ACHN (cell line): ENCODE results near the gene CHRNG.

ENCODE experiments used
- DNase-seq: peaks from one replicate; pipeline ENCODE4 v3.0.0-alpha.2; 2015
- in situ Hi-C: cut with HindIII; loops from 2 replicates; pipeline ENCODE4 v1.10.0; 2017; ENCODE audit warnings: low sequenced_read_pairs, low pct_ligation_motif_present, low pct_unique_long_range_greater_than_20kb

The CHRNG gene, protein sequence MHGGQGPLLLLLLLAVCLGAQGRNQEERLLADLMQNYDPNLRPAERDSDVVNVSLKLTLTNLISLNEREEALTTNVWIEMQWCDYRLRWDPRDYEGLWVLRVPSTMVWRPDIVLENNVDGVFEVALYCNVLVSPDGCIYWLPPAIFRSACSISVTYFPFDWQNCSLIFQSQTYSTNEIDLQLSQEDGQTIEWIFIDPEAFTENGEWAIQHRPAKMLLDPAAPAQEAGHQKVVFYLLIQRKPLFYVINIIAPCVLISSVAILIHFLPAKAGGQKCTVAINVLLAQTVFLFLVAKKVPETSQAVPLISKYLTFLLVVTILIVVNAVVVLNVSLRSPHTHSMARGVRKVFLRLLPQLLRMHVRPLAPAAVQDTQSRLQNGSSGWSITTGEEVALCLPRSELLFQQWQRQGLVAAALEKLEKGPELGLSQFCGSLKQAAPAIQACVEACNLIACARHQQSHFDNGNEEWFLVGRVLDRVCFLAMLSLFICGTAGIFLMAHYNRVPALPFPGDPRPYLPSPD

DNA sequence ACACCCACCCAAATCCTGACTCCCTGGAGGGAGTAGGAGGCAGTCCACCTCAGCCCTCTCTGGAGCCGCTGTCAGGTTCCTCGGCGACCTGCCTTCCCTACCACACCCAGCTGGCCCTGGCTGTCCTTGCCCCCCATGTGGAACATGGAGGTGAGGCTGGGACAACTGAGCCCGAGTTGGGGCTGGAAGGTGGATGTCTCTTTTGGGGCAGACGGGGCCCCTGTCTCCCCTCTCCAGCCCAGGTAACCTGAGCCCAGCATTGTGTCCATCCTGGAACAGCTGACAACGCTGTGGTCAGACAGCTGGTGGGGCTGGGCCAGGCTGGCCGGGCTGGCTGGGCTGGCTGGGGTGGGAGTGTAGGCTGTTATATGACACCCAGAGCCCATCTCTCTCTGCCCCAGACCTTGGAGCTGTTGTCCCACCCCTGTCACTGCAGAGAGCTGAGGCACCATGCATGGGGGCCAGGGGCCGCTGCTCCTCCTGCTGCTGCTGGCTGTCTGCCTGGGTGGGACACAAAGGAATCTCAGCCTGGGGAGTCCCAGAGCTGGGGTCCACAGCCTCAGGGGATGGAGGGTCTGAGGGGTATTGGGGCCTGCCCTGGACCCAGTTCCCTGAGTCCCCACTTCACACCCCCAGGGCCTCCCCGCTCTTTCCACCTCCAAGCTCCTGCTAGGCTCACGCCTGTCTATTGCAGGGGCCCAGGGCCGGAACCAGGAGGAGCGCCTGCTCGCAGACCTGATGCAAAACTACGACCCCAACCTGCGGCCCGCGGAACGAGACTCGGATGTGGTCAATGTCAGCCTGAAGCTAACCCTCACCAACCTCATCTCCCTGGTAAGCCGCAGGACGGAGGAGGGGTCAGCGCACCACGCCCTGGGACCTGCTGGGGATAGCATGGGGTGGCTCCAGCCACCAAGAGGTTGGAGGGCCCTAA lies at the start of gene CHRNG:
CHRNG (plus strand) TSS at position 395 of the 934 bp plus-strand sequence; CDS start at position 451, 56 bp downstream.
- no peak for DNase-seq
- in situ Hi-C loops: no loop called here

GRCh38 chr2:232490221-232491138 lies 49.0 kb upstream of the CHRNG start:
- in situ Hi-C loops: no loop called here
- DNase-seq: no peak

- in situ Hi-C loops: no loop called here
- no peak for DNase-seq
Observed at GRCh38 chr2:232491139-232491780, 48.2 kb upstream of the CHRNG start.

DNA sequence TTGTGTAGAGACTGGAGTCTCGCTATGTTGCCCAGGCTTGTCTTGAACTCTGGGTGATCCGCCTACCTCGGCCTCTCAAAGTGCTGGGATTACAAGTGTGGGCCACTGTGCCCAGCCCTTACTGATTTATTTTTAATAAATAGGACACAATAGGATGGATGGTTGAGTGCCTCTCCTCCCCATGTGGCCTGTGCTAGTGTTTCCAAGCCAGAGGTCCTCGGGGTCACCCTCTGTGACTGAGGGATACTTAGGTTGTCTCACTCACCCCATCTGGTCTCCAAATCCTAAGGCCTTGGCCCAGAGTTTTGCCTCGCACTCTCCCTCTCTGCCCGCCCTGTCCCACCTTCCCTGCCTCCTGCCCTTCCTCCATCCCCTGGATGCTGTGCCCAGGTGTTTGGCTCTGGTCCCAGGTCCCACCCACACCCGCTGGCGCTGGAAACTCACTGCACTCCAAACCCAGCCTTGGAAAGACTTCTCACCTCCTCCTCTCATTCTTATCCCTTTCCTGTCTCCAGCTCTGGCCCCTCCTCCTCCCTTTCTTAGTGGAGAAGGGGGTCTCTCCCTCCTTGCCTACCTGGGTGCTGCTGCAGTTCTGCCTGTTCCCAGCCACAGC lies 47.1 kb upstream of the CHRNG start:
- in situ Hi-C loops: no loop called here
- DNase-seq: no peak

- no peak for DNase-seq
- in situ Hi-C loops: no loop called here
Observed at GRCh38 chr2:232492963-232493700, 46.4 kb upstream of the CHRNG start.

DNA sequence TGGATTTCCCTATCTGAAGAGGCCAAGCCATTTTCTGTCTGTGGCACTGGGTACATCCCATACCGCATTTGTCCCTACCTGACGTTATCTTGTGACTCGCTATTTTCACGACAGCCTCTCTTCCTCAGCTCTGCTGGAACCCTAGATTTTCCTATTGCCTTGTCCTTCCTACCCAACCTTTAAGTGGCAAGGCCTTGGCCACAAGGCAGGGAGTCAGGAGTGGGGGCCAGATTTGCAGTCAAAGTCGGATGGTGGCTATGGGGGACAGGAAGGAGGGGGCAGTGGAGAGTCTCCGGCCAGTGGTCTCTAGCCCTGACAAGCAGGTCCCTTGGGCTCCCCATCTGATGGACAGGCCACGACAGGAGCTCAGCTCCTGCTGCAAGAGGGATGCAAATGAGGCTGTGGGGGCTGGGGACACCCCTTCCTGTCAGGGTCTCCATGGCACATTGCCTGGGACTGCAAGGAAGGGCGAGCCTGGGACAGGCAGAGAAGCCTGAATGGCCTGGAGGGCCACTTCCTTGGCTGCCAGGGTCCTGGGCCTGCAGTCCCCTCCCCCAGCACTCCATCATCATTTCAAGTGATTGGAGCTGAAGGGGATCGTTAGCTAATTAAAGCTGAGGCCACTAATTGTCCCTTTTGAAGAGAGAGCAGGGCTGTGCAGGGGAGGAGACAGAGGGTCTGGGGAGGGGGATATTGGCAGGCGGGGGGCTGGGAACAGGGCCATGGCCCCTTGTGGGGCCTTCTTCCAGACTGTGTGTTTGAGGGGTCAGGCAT lies 45.6 kb upstream of the CHRNG start:
- DNase-seq: no peak
- in situ Hi-C loops: no loop called here

DNA sequence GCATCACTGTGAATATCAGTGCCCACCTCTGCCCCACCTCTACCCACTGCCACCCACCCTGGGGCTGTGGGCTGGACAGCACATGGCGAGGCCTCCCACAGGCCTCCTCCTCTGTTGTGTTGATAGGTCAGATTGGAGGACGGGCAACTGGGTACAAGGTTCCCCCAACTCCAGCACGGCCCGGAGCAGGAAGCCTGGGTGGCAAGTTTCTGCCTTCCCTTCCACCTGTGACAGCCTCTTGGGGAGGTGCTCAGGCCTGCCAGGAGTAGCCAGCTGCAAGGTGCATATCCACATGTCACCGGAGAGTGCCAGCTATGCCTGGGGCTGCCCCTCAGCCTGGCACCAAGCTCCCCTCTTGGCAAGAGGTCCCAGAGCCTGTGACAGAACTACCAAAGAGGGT lies 45.0 kb upstream of the CHRNG start:
- in situ Hi-C loops: no loop called here
- no peak for DNase-seq

GRCh38 chr2:232495292-232495691 lies 44.2 kb upstream of the CHRNG start:
- DNase-seq: no peak
- in situ Hi-C loops: no loop called here

GRCh38 chr2:232496501-232497270 lies 42.8 kb upstream of the CHRNG start:
- DNase-seq: no peak
- in situ Hi-C loops: no loop called here

- no peak for DNase-seq
- in situ Hi-C loops: no loop called here
Observed at GRCh38 chr2:232497348-232497747, 42.1 kb upstream of the CHRNG start.

DNA sequence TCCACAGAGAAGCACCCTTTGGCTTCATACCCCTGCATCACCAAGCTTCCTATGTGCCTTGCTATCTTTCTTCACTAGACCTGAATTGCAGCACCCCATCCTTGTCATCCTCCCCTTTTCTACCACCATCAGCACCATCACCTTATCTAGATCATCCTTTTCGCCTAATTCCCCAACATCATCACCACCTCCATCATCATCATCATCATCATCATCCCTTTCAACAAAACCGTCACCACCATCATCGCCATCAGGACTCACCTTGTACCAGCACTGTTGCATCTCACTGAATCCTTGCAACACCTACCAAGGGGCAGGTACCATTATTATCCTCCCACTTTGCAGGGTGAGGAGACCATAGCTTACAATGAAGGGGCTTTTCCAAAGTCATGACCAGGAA lies 41.0 kb upstream of the CHRNG start:
- in situ Hi-C loops: no loop called here
- DNase-seq: no peak

DNA sequence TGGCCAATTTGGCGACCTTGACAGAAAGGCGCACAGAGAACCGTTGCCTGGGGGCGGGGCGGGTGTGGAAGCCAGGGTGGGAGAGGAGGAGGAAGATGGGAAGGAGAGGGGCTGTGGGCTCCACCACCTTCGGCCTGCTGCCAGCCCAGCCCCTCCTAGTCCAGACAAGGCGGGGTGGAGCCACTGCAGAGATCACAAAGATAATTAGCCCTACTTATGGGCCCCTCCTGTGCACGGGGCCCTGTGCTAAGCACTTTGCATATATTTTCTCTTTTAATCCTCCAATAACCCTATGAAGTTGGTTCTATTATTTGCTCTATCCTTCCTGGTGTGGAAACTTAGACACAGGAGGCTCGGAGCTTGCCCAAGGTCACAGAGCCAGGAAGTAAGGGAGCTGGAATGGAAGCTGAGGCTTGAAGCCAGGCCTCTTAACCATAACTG lies 38.1 kb upstream of the CHRNG start:
- DNase-seq: no peak
- in situ Hi-C loops: no loop called here

GRCh38 chr2:232501794-232502390 lies 37.6 kb upstream of the CHRNG start:
- in situ Hi-C loops: no loop called here

GRCh38 chr2:232502511-232502910 lies 37.0 kb upstream of the CHRNG start:
- DNase-seq: no peak
- in situ Hi-C loops: no loop called here

More at GRCh38 chr2:232501794-232502390, 37.6 kb upstream of the CHRNG start:
- DNase-seq: no peak
